SK-N-SH treated with all-trans-retinoic acid at 6 μM for 48 hours (cell line): ENCODE measurements around the gene NFYC.

Source experiments
- ARNTL ChIP-seq: fragments of 450-650 bp; formaldehyde crosslinking; IDR thresholded peaks from 2 replicates; pipeline ENCODE4 v1.5.0; 2020; ENCODE audit warnings: low read depth, mild to moderate bottlenecking, moderate library complexity, borderline replicate concordance
- PPARA ChIP-seq: fragments of 250-450 bp; sonication (Bioruptor Pico); IDR thresholded peaks from 2 replicates; pipeline ENCODE4 v1.5.0; 2020; ENCODE audit warnings: mild to moderate bottlenecking, borderline replicate concordance
- RARB ChIP-seq: fragments of 250-450 bp; sonication (Bioruptor Pico); IDR thresholded peaks from 2 replicates; pipeline ENCODE4 v1.8.0; 2021; ENCODE audit warnings: mild to moderate bottlenecking, moderate library complexity
- ZFP3 ChIP-seq: fragments of 250-450 bp; sonication (Bioruptor Pico); IDR thresholded peaks from 2 replicates; pipeline ENCODE4 v1.5.0; 2020; ENCODE audit warnings: mild to moderate bottlenecking, moderate library complexity
- ZFP30 ChIP-seq: fragments of 450-650 bp; formaldehyde crosslinking; IDR thresholded peaks from 2 replicates; pipeline ENCODE4 v1.5.0; 2022; ENCODE audit warnings: mild to moderate bottlenecking, moderate library complexity

DNA sequence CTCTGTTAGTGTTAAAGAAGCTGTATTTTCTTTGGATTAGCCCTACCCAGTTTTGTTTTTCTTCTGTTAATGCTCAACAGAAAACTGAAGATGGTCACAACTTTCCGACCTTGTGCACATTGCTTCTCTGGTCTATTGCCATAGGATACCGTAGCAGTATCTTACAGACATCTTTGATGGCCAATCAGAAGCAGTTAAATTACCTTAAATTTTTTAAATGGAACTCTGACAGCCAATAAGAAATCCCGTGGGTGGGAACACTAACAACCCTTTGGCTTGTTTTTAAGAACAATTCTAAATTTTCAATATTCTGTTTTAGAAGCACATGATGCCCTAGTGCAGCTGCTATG lies 17.2 kb downstream of the NFYC start:
- TF ChIP-seq PPARA (no peak), RARB (CRISPR knock-in tag) (no peak), ARNTL (CRISPR knock-in tag) (no peak), ZFP30 (CRISPR knock-in tag) (no peak), ZFP3 (CRISPR knock-in tag) (no peak)
